Ascending aorta (tissue), 2 donors: ENCODE data around the gene TAF7. TPM values are rescaled to one million over a fixed set of nuclear protein-coding genes. Genes with fewer than 3 reads are reported as not detected.
A peak's percentile ranks its signal among the peaks of the same experiment; 100 is the strongest.
"Not testable (repeated sequence)": the region's sequence is repeated elsewhere in the genome, so short reads cannot be mapped to it uniquely, and the experiment has no call there.

Source experiments
- DNase-seq, 2 donors: peaks; one replicate each; pipeline ENCODE4 v3.0.0-alpha.2; 2019; ENCODE audit warnings: low spot score in 2 of 2
- H3K27ac ChIP-seq, 2 donors: fragments of 200-600 bp; sonication (generic); one replicate each; pipeline ENCODE4 v1.5.1; 2016 to 2017; ENCODE audit warnings: mild to moderate bottlenecking in 1 of 2
- H3K27me3 ChIP-seq: fragments of 200-600 bp; sonication (generic); one replicate; pipeline ENCODE4 v1.5.1; 2017
- H3K36me3 ChIP-seq, 2 donors: fragments of 200-600 bp; sonication (generic); one replicate each; pipeline ENCODE4 v1.5.1; 2016
- H3K4me1 ChIP-seq, 2 donors: fragments of 200-600 bp; sonication (generic); one replicate each; pipeline ENCODE4 v1.5.1; 2016 to 2017; ENCODE audit warnings: mild to moderate bottlenecking in 1 of 2
- H3K4me3 ChIP-seq, 2 donors: fragments of 200-600 bp; sonication (generic); one replicate each; pipeline ENCODE4 v1.5.1; 2016 to 2017; ENCODE audit warnings: mild to moderate bottlenecking in 1 of 2
- H3K9me3 ChIP-seq, 2 donors: fragments of 200-600 bp; sonication (generic); one replicate each; pipeline ENCODE4 v1.5.1; 2016
- CTCF ChIP-seq, 3 experiments: fragments of 200-600 bp in 2 of 3; fragments of 450-650 bp in 1 of 3; sonication (generic) in 2 of 3; IDR thresholded peaks; one replicate each; pipeline ENCODE4 v1.5.1; 2016 to 2019; ENCODE audit warnings: antibody characterized with exemption in 3 of 3, mild to moderate bottlenecking in 1 of 3, moderate library complexity in 1 of 3
- intact Hi-C: fragments of 100-400 bp; cut with DNase I; formaldehyde crosslinking; loops from one replicate; pipeline ENCODE4 v1.15.1; 2023
- total RNA-seq: library from RNA; depleted of rRNA; stranded (reverse); fragments of >200 nt; gene quantifications from one replicate; pipeline ENCODE4 v1.1.0, GENCODE V29; 2016

TAF7 gene
- total RNA-seq, 1 donor from 2014 or later: 30.1 TPM

GRCh38 chr5:141343242-141343952 lies 22.8 kb upstream of the TAF7 start, which contains the start of gene PCDHGA3:
Gene PCDHGA3, plus strand, starts transcription at chr5:141343829. Its CDS starts 205 bp downstream, at chr5:141344034.
- H3K4me1 ChIP-seq: no peaks in the 10 kb centered on the region
- peak in 1 of 3 experiments; percentile 16 for TF ChIP-seq CTCF (IDR thresholded peaks at IDR 0.05)
- no peak for DNase-seq
- H3K9me3 ChIP-seq: peaks cover 76 to 99% of the 10 kb centered on the region in 2 donors
- intact Hi-C loops: no loop called here
- H3K27ac ChIP-seq: no peak within 1 kb of the TSS
- no peaks in the 10 kb centered on the region for H3K36me3 ChIP-seq
- H3K27me3 ChIP-seq: no peaks in the 10 kb centered on the region
- peak within 1 kb of the TSS in 1 of 2 donors; percentile 35 for H3K4me3 ChIP-seq

DNA sequence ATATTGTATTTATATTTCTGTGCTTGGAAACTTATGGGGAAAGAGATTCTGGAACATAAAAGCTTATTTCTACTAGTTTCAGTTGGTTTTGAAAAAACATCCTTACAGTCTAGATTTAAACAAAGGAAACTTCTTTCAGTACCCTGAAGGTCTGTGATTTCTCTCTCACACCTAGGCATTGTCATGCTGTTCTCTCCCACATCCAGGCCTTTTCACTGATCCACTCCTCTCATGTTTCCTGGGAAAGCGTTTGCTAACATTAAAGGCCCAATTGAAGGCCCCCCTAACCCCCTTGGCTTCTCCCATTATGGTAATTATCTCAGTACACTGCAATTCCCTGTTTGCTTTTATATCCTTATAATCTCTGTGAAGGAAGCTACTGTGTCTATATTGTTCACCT lies 22.2 kb upstream of the TAF7 start:
- no peak for TF ChIP-seq CTCF (IDR thresholded peaks at IDR 0.05)
- peaks cover 81 to 99% of the 10 kb centered on the region in 2 donors for H3K9me3 ChIP-seq
- intact Hi-C loops: no loop called here
- H3K27me3 ChIP-seq: no peaks in the 10 kb centered on the region
- no peak for DNase-seq
- no peak overlapping the region for H3K27ac ChIP-seq
- no peaks in the 10 kb centered on the region for H3K36me3 ChIP-seq
- no peaks in the 10 kb centered on the region for H3K4me1 ChIP-seq
- H3K4me3 ChIP-seq: no peak overlapping the region

DNA sequence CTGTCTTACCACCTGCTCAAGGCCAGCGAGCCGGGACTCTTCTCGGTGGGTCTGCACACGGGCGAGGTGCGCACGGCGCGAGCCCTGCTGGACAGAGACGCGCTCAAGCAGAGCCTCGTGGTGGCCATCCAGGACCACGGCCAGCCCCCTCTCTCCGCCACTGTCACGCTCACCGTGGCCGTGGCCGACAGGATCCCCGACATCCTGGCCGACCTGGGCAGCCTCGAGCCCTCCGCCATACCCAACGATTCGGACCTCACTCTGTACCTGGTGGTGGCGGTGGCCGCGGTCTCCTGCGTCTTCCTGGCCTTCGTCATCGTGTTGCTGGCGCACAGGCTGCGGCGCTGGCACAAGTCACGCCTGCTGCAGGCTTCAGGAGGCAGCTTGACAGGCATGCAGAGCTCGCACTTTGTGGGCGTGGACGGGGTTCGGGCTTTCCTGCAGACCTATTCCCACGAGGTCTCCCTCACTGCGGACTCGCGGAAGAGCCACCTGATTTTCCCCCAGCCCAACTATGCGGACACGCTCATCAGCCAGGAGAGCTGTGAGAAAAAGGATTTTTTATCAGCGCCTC lies 20.3 kb upstream of the TAF7 start:
- DNase-seq, H3K4me1 ChIP-seq, H3K27ac ChIP-seq, H3K36me3 ChIP-seq, H3K27me3 ChIP-seq, intact Hi-C loops, H3K4me3 ChIP-seq: not testable (repeated sequence)
- H3K9me3 ChIP-seq: peaks cover 75 to 98% of the 10 kb centered on the region in 2 donors

- H3K36me3 ChIP-seq: no peaks in the 10 kb centered on the region
- H3K27ac ChIP-seq: no peak within 1 kb of the TSS
- no peak for DNase-seq
- H3K27me3 ChIP-seq: no peaks in the 10 kb centered on the region
- peak; percentile 40 to 46 (median 41) for TF ChIP-seq CTCF (IDR thresholded peaks at IDR 0.05)
- intact Hi-C loops: loop anchor here (5.0 kb wide), 1 partner anchor 224 kb away; no protein-coding TSS in a partner anchor
- H3K9me3 ChIP-seq: peaks cover 72 to 97% of the 10 kb centered on the region in 2 donors
- H3K4me1 ChIP-seq: no peaks in the 10 kb centered on the region
- H3K4me3 ChIP-seq: peak within 1 kb of the TSS; percentile 37 to 49
Measured at GRCh38 chr5:141338538-141339306, 18.1 kb upstream of the TAF7 start, which contains the start of gene PCDHGA2. Gene PCDHGA2, plus strand, starts transcription at chr5:141338760.

DNA sequence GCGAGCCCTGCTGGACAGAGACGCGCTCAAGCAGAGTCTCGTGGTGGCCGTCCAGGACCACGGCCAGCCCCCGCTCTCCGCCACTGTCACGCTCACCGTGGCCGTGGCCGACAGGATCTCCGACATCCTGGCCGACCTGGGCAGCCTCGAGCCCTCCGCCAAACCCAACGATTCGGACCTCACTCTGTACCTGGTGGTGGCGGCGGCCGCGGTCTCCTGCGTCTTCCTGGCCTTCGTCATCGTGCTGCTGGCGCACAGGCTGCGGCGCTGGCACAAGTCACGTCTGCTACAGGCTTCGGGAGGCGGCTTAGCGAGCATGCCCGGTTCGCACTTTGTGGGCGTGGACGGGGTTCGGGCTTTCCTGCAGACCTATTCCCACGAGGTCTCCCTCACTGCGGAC lies 12.0 kb upstream of the TAF7 start:
- H3K36me3 ChIP-seq, H3K27ac ChIP-seq, H3K27me3 ChIP-seq, DNase-seq, H3K4me1 ChIP-seq, intact Hi-C loops, H3K4me3 ChIP-seq: not testable (repeated sequence)
- peaks cover 65 to 96% of the 10 kb centered on the region in 2 donors for H3K9me3 ChIP-seq

DNA sequence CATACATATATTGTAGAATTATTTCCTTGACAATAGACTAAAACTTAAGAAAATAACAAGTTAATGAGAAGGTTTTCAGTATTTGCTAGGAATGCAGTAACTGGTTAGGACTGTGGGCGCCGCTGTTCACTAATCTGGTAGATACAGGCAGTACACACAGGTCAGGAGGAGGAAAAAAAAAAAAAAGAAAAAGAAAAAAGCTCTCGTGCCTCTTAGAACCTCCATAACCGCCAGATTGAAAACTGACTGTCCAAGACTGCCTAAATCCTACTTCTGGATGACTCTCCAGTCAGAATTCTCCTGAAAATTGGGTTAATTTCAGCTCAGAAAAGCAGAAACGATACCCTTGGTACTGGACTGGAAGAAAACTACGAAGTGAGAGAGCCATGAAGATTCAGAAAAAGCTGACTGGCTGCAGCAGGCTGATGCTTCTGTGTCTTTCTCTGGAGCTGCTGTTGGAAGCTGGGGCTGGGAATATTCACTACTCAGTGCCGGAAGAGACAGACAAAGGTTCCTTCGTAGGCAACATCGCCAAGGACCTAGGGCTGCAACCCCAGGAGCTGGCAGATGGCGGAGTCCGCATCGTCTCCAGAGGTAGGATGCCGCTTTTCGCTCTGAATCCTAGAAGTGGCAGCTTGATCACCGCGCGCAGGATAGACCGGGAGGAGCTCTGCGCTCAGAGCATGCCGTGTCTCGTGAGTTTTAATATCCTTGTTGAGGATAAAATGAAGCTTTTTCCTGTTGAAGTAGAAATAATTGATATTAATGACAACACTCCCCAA lies 9.9 kb upstream of the TAF7 start, which contains the start of gene PCDHGA1:
Gene PCDHGA1 (plus strand): TSS at position 216 of the 782 bp plus-strand sequence.
- Histone ChIP-seq H3K4me1 (no peaks in the 10 kb centered on the region), H3K27me3 (no peaks in the 10 kb centered on the region), H3K4me3 (no peak within 1 kb of the TSS), H3K9me3 (peaks cover 59 to 83% of the 10 kb centered on the region in 2 donors), H3K27ac (no peak within 1 kb of the TSS), H3K36me3 (no peaks in the 10 kb centered on the region)
- intact Hi-C loops: no loop called here
- no peak for DNase-seq
- TF ChIP-seq CTCF (IDR thresholded peaks at IDR 0.05): peak in 1 of 3 experiments; percentile 14
